K562 (cell line): ENCODE measurements around the gene FILIP1. TPM values are rescaled to one million over a fixed set of nuclear protein-coding genes. Genes with fewer than 3 reads are reported as not detected.

Experiments used
- ATAC-seq: fragments of 200-7000 bp; cut with Tn5 transposase; 3 replicates; pipeline ENCODE4 v1.9.1; 2020; ENCODE audit warnings: moderate library complexity
- BruUV-seq: library from RNA; stranded (reverse); fragments of 400-500 nt; replicated peaks from 2 replicates; lab custom pipeline; 2021; lab: Mats Ljungman, UMichigan
- CTCF ChIA-PET: fragments of 300-600 bp; formaldehyde crosslinking; extraction: SDS; loops from one replicate; lab custom pipeline; 2021; ENCODE audit warnings: low intra/inter-chr PET ratio; lab: Yijun Ruan, JAX
- POLR2A ChIA-PET: fragments of 300-600, 350-650 bp; sonication (Branson Sonifier 250); formaldehyde crosslinking; extraction: SDS; loops from one replicate; lab custom pipeline; 2021; ENCODE audit warnings: antibody characterized with exemption, inconsistent platforms; lab: Yijun Ruan, JAX
- DNase-seq, 4 experiments: peaks; one replicate each; pipeline versions ENCODE4 v3.0.0 to v3.0.0-alpha.2; 2011 to 2018; ENCODE audit warnings: low spot score in 3 of 4, mixed read lengths in 3 of 4; ENCODE audit errors: extremely low read depth in 1 of 4
- FAIRE-seq: peaks from 2 replicates; lab custom pipeline; 2011; peaks lifted over from hg19 to GRCh38; lab: Jason Lieb, UNC
- H2AFZ ChIP-seq: 2 replicates; pipeline ENCODE4 v1.6.0; 2011; ENCODE audit warnings: low read depth, low read length, control low read depth, inconsistent platforms
- H3K27ac ChIP-seq: fragments of 200-600 bp; 3 replicates; pipeline ENCODE4 v1.8.0; 2011; ENCODE audit warnings: low read depth, mild to moderate bottlenecking, control low read depth, inconsistent platforms, low read length, moderate library complexity, mixed read lengths; ENCODE audit errors: extremely low read depth
- H3K27me3 ChIP-seq, 2 experiments: fragments of 300-600 bp in 1 of 2; 2 replicates in 1 of 2; 3 replicates in 1 of 2; pipeline versions ENCODE4 v1.6.0 to v1.8.0; 2011; ENCODE audit warnings: inconsistent platforms in 2 of 2, low read length in 2 of 2, mild to moderate bottlenecking in 1 of 2, mixed read lengths in 1 of 2, moderate library complexity in 1 of 2; ENCODE audit not compliant: control insufficient read depth in 2 of 2, insufficient read depth in 2 of 2
- H3K36me3 ChIP-seq: fragments of 300-600 bp; 3 replicates; pipeline ENCODE4 v1.8.0; 2011; ENCODE audit warnings: mild to moderate bottlenecking, low read length, inconsistent platforms; ENCODE audit not compliant: control insufficient read depth, insufficient read depth
- H3K4me1 ChIP-seq, 2 experiments: fragments of 200-600 bp in 1 of 2; replicated peaks in 1 of 2; 2 replicates in 1 of 2; 3 replicates in 1 of 2; pipeline versions ENCODE4 v1.5.1 to v1.8.0; 2011; ENCODE audit warnings: inconsistent platforms in 2 of 2, low read length in 2 of 2, mild to moderate bottlenecking in 1 of 2, mixed read lengths in 1 of 2, moderate library complexity in 1 of 2; ENCODE audit not compliant: control insufficient read depth in 2 of 2, insufficient read depth in 2 of 2
- H3K4me2 ChIP-seq: 2 replicates; pipeline ENCODE4 v1.6.1; 2011; ENCODE audit warnings: low read length, control low read depth, inconsistent platforms, mixed read lengths; ENCODE audit not compliant: insufficient read depth
- H3K4me3 ChIP-seq: fragments of 200-600 bp; sonication (generic), shearing (Covaris generic); 2 replicates; pipeline ENCODE4 v1.5.1; 2016; ENCODE audit warnings: control low read depth, inconsistent platforms
- H3K79me2 ChIP-seq: fragments of 200-600 bp; 3 replicates; pipeline ENCODE4 v1.8.0; 2011; ENCODE audit warnings: low read length, inconsistent platforms; ENCODE audit not compliant: control insufficient read depth, insufficient read depth
- H3K9ac ChIP-seq, 2 experiments: 2 replicates each; pipeline versions ENCODE4 v1.6.0 to v1.6.1; 2011; ENCODE audit warnings: low read depth in 2 of 2, low read length in 2 of 2, control low read depth in 1 of 2, inconsistent platforms in 1 of 2, mild to moderate bottlenecking in 1 of 2, mixed read lengths in 1 of 2; ENCODE audit not compliant: insufficient read depth in 1 of 2
- H3K9me1 ChIP-seq: one replicate; pipeline ENCODE4 v1.6.0; 2011; ENCODE audit warnings: inconsistent platforms, mild to moderate bottlenecking, low read length, moderate library complexity; ENCODE audit not compliant: control insufficient read depth, insufficient read depth
- H3K9me3 ChIP-seq: replicated peaks from 2 replicates; pipeline ENCODE4 v1.5.1; 2011; ENCODE audit warnings: low read depth, low read length, inconsistent platforms; ENCODE audit not compliant: control insufficient read depth, insufficient read depth
- H4K20me1 ChIP-seq: replicated peaks from 2 replicates; pipeline ENCODE4 v1.6.1; 2011; ENCODE audit warnings: low read length, inconsistent platforms, mixed read lengths; ENCODE audit not compliant: control insufficient read depth, insufficient read depth
- CEBPB ChIP-seq: fragments of 450-650 bp; IDR thresholded peaks from 2 replicates; pipeline ENCODE4 v1.6.1; 2016; ENCODE audit warnings: missing genetic modification characterization, missing compliant biosample characterization
- POLR2G ChIP-seq: fragments of 200-400 bp; formaldehyde crosslinking; IDR thresholded peaks from 2 replicates; pipeline ENCODE4 v1.6.1; 2017; ENCODE audit warnings: low read depth, mild to moderate bottlenecking, antibody characterized with exemption, low read length, moderate library complexity
- RBM25 ChIP-seq: fragments of 200-400 bp; formaldehyde crosslinking; IDR thresholded peaks from 2 replicates; pipeline ENCODE4 v1.6.1; 2018; ENCODE audit warnings: low read length, low read depth, moderate library complexity; ENCODE audit not compliant: severe bottlenecking
- STAT5A ChIP-seq: IDR thresholded peaks from 2 replicates; pipeline ENCODE4 v1.6.1; 2012; ENCODE audit warnings: low read length, inconsistent platforms, borderline replicate concordance
- TAF1 ChIP-seq: IDR thresholded peaks from 2 replicates; pipeline ENCODE4 v1.6.1; 2011; ENCODE audit warnings: mild to moderate bottlenecking, low read length, moderate library complexity; ENCODE audit not compliant: insufficient read depth, control insufficient read depth, severe bottlenecking; ENCODE audit errors: extremely low read depth
- TCFL5 ChIP-seq: fragments of 250-450 bp; sonication (Bioruptor Pico); conservative IDR thresholded peaks from 2 replicates; pipeline ENCODE4 v1.6.1; 2021; ENCODE audit warnings: mild to moderate bottlenecking, moderate library complexity, matching md5 sums
- ZNF561 ChIP-seq: fragments of 450-650 bp; formaldehyde crosslinking; conservative IDR thresholded peaks from 2 replicates; pipeline ENCODE4 v1.4.0; 2020; ENCODE audit warnings: mild to moderate bottlenecking, moderate library complexity
- WGBS: fragments of 100-300 bp; shearing (Covaris generic); methylation state at CpG from one replicate; pipeline ENCODE4 v1.1.6; 2016; ENCODE audit warnings: low coverage, mixed read lengths; ENCODE audit not compliant: insufficient coverage; ENCODE audit errors: missing lambda C conversion rate; 5-methylcytosine and 5-hydroxymethylcytosine counted together
- in situ Hi-C: fragments of 300-500 bp; cut with MboI; formaldehyde crosslinking; loops from 4 replicates; pipeline ENCODE4 v1.15.0; 2018; ENCODE audit warnings: inconsistent platforms, mixed read lengths
- intact Hi-C: fragments of 100-400 bp; cut with micrococcal nuclease; formaldehyde crosslinking; loops from 2 replicates; pipeline ENCODE4 v1.14.2; 2022
- polyA plus RNA-seq, 8 experiments: library from polyadenylated mRNA; depleted of rRNA in 4 of 8; stranded (reverse) in 5 of 8; unstranded in 3 of 8; fragments of >200 nt; fragmentation: Nextera tagmentation in 2 of 8; fragmentation: Illumina TruSeq in 1 of 8; extraction: Ambion mirVana in 2 of 8; extraction: Trizol in 1 of 8; gene quantifications; 2 replicates each; pipeline versions ENCODE4 v1.2.1 to v1.2.3, GENCODE V29; 2011 to 2014; ENCODE audit warnings: inconsistent platforms in 1 of 8, missing spikeins in 1 of 8
- total RNA-seq, 7 experiments: library from RNA; depleted of rRNA in 6 of 7; stranded (reverse); fragments of >200 nt in 6 of 7; fragmentation: Illumina TruSeq in 2 of 7; extraction: Trizol in 2 of 7; gene quantifications; 2 replicates each; pipeline versions ENCODE4 v1.2.1 to v1.2.3, GENCODE V29; 2011 to 2021; ENCODE audit warnings: low replicate concordance in 1 of 7
- TF ChIP-seq, protein P1 (sequence below): sonication (generic); formaldehyde crosslinking; IDR thresholded peaks from 2 replicates; pipeline ENCODE4 v1.8.0; 2023; ENCODE audit warnings: missing genetic modification reagents, mild to moderate bottlenecking, borderline replicate concordance
- TF ChIP-seq, protein P2 (sequence below): fragments of 250-450 bp; sonication (Bioruptor Pico); IDR thresholded peaks from 2 replicates; pipeline ENCODE4 v1.8.0; 2022; ENCODE audit warnings: inconsistent platforms, mild to moderate bottlenecking, moderate library complexity, borderline replicate concordance

The FILIP1 gene
- total and polyA plus RNA-seq, 9 of the 15 experiments (the other 6 are each of a cell fraction or from before 2014, with no cell fraction given) = 0.03 to 0.25 (median 0.10) TPM; not detected in 1

DNA sequence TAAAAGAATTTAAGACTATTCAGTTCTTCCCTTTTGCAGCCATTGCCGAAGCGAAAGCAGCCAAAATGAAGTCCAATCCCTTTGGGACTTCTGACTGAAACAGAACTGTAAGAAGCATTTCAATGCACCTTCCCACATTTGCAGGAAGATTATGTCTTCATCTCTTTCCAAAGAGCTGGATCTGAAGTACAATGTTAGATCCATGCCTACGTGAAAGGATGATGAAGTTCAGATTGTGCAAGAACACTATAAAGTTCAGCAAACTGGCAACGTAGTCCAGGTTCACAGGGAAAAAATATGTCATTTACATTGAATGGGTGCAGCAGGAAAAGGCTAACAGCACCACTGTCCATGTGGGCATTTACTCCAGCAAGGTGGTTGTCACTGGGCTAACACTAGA, 6.0 kb upstream of the FILIP1 start:
- POLR2A ChIA-PET = no interaction called here
- no peak for DNase-seq
- in situ Hi-C loops = loop anchor here (10.0 kb wide), 1 partner anchor 205 kb away; no protein-coding TSS in a partner anchor
- TF ChIP-seq, protein P1, sequence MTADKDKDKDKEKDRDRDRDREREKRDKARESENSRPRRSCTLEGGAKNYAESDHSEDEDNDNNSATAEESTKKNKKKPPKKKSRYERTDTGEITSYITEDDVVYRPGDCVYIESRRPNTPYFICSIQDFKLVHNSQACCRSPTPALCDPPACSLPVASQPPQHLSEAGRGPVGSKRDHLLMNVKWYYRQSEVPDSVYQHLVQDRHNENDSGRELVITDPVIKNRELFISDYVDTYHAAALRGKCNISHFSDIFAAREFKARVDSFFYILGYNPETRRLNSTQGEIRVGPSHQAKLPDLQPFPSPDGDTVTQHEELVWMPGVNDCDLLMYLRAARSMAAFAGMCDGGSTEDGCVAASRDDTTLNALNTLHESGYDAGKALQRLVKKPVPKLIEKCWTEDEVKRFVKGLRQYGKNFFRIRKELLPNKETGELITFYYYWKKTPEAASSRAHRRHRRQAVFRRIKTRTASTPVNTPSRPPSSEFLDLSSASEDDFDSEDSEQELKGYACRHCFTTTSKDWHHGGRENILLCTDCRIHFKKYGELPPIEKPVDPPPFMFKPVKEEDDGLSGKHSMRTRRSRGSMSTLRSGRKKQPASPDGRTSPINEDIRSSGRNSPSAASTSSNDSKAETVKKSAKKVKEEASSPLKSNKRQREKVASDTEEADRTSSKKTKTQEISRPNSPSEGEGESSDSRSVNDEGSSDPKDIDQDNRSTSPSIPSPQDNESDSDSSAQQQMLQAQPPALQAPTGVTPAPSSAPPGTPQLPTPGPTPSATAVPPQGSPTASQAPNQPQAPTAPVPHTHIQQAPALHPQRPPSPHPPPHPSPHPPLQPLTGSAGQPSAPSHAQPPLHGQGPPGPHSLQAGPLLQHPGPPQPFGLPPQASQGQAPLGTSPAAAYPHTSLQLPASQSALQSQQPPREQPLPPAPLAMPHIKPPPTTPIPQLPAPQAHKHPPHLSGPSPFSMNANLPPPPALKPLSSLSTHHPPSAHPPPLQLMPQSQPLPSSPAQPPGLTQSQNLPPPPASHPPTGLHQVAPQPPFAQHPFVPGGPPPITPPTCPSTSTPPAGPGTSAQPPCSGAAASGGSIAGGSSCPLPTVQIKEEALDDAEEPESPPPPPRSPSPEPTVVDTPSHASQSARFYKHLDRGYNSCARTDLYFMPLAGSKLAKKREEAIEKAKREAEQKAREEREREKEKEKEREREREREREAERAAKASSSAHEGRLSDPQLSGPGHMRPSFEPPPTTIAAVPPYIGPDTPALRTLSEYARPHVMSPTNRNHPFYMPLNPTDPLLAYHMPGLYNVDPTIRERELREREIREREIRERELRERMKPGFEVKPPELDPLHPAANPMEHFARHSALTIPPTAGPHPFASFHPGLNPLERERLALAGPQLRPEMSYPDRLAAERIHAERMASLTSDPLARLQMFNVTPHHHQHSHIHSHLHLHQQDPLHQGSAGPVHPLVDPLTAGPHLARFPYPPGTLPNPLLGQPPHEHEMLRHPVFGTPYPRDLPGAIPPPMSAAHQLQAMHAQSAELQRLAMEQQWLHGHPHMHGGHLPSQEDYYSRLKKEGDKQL (CRISPR knock-in tag) = no peak
- TF ChIP-seq STAT5A (no peak), CEBPB (peak; percentile 43), ZNF561 (CRISPR knock-in tag) (no peak), POLR2G (no peak), RBM25 (no peak), TAF1 (no peak), TCFL5 (no peak)
- TF ChIP-seq, protein P2, sequence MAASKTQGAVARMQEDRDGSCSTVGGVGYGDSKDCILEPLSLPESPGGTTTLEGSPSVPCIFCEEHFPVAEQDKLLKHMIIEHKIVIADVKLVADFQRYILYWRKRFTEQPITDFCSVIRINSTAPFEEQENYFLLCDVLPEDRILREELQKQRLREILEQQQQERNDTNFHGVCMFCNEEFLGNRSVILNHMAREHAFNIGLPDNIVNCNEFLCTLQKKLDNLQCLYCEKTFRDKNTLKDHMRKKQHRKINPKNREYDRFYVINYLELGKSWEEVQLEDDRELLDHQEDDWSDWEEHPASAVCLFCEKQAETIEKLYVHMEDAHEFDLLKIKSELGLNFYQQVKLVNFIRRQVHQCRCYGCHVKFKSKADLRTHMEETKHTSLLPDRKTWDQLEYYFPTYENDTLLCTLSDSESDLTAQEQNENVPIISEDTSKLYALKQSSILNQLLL (CRISPR knock-in tag) = no peak
- TF ChIP-seq, all 486 proteins: peak for 1
- no peak overlapping the region for H3K27ac ChIP-seq
- 0 out of 5 replicates have a peak, but pooled peaks cover 0 to 2% of the 10 kb centered on the region in 2 experiments for H3K27me3 ChIP-seq
- H3K36me3 ChIP-seq = no peaks in the 10 kb centered on the region
- ATAC-seq (no peak), FAIRE-seq (no peak)
- H4K20me1 ChIP-seq = no peaks in the 10 kb centered on the region
- H3K9me1 ChIP-seq = no peaks in the 10 kb centered on the region
- WGBS = 0% methylated on average over 4 of the region's 4 CpGs
- no peak overlapping the region for H2AFZ ChIP-seq
- CTCF ChIA-PET = no interaction called here
- intact Hi-C loops = no loop called here
- peaks cover 0 to 7% of the 10 kb centered on the region in 2 experiments; a peak in 2 of 5 replicates for H3K4me1 ChIP-seq
- H3K4me3 ChIP-seq = no peak overlapping the region
- H3K79me2 ChIP-seq = no peaks in the 10 kb centered on the region
- H3K4me2 ChIP-seq = no peak overlapping the region
- no peak overlapping the region for H3K9ac ChIP-seq
- H3K9me3 ChIP-seq = no peaks in the 10 kb centered on the region
- no TSS peak for BruUV-seq
